ENCODE data around the gene GORASP1.
"Not testable (repeated sequence)": the region's sequence is repeated elsewhere in the genome, so short reads cannot be mapped to it uniquely, and the experiment has no call there.

GORASP1 gene

GRCh38 chr3:39065197-39065596, 42.2 kb downstream of the GORASP1 start:
- peak; percentile 46 for DNase-seq (ENCODE audit: low read depth)

GRCh38 chr3:39064646-39065045, 42.8 kb downstream of the GORASP1 start:
- no peak for DNase-seq (ENCODE audit: low read depth)

- DNase-seq (ENCODE audit: low read depth) = no peak
Observed at GRCh38 chr3:39063143-39063542, 44.3 kb downstream of the GORASP1 start.

GRCh38 chr3:39062180-39062579, 45.2 kb downstream of the GORASP1 start:
- no peak for DNase-seq (ENCODE audit: low read depth)

GRCh38 chr3:39061228-39061627, 46.2 kb downstream of the GORASP1 start:
- not testable (repeated sequence) for DNase-seq (ENCODE audit: low read depth)

GRCh38 chr3:39056151-39056550, 51.3 kb downstream of the GORASP1 start:
- DNase-seq (ENCODE audit: low read depth) = no peak

GRCh38 chr3:39053696-39054095, 53.7 kb downstream of the GORASP1 start:
- DNase-seq (ENCODE audit: low read depth) = no peak

GRCh38 chr3:39052583-39052982, 54.8 kb downstream of the GORASP1 start:
- DNase-seq (ENCODE audit: low read depth) = peak; percentile 11

- DNase-seq (ENCODE audit: low read depth) = peak; percentile 90
Observed at GRCh38 chr3:39051649-39052561, 55.5 kb downstream of the GORASP1 start, which contains the start of the genes SCN11A and WDR48. SCN11A (minus strand) TSS chr3:39051944; CDS start chr3:38950362, 101,582 bp downstream. WDR48 (plus strand) TSS chr3:39052016; CDS start chr3:39052026, 10 bp downstream.

GRCh38 chr3:39050029-39050428, 57.4 kb downstream of the GORASP1 start:
- no peak for DNase-seq (ENCODE audit: low read depth)
